OCI-LY7 (cell line): ENCODE measurements around the gene ARHGAP26. TPM values are rescaled to one million over a fixed set of nuclear protein-coding genes. Genes with fewer than 3 reads are reported as not detected.

Experiments
- BruUV-seq: library from RNA; stranded (reverse); fragments of 400-500 nt; replicated peaks from 2 replicates; lab custom pipeline; 2021; lab: Mats Ljungman, UMichigan
- CTCF ChIA-PET: fragments of 300-600 bp; sonication (Branson Sonifier 250); formaldehyde crosslinking; loops from one replicate; lab custom pipeline; 2022; ENCODE audit warnings: antibody characterized with exemption; ENCODE audit not compliant: unreplicated experiment; lab: Charles Lee
- POLR2A ChIA-PET: fragments of 300-600 bp; sonication (Branson Sonifier 250); formaldehyde crosslinking; loops from one replicate; lab custom pipeline; 2022; ENCODE audit warnings: antibody characterized with exemption; lab: Charles Lee
- DNase-seq: peaks from one replicate; pipeline ENCODE4 v3.0.0-alpha.2; 2015; ENCODE audit warnings: low spot score
- H2AFZ ChIP-seq: fragments of 200-600 bp; sonication (generic), shearing (Covaris generic); 2 replicates; pipeline ENCODE4 v1.6.1; 2014; ENCODE audit warnings: mild to moderate bottlenecking, antibody characterized with exemption, low read length, moderate library complexity
- H3K27ac ChIP-seq: fragments of 200-600 bp; sonication (generic); 2 replicates; pipeline ENCODE4 v1.5.1; 2014; ENCODE audit warnings: mixed run types, low read depth, mild to moderate bottlenecking, moderate library complexity, low read length, inconsistent platforms; ENCODE audit not compliant: poor library complexity, severe bottlenecking
- H3K36me3 ChIP-seq: fragments of 200-600 bp; sonication (generic); 2 replicates; pipeline ENCODE4 v1.6.1; 2014; ENCODE audit warnings: mild to moderate bottlenecking, antibody characterized with exemption, low read length, moderate library complexity, mixed read lengths; ENCODE audit not compliant: insufficient read depth
- H3K4me1 ChIP-seq: fragments of 200-600 bp; sonication (generic); 2 replicates; pipeline ENCODE4 v1.5.1; 2014; ENCODE audit warnings: mild to moderate bottlenecking, low read length; ENCODE audit not compliant: insufficient read depth, poor library complexity, severe bottlenecking
- H3K4me2 ChIP-seq: fragments of 200-600 bp; sonication (generic); 2 replicates; pipeline ENCODE4 v1.6.1; 2014; ENCODE audit warnings: mild to moderate bottlenecking, low read length
- H3K4me3 ChIP-seq: fragments of 200-600 bp; sonication (generic); 2 replicates; pipeline ENCODE4 v1.5.1; 2014; ENCODE audit warnings: mild to moderate bottlenecking, low read depth, low read length; ENCODE audit not compliant: poor library complexity, severe bottlenecking
- H3K79me2 ChIP-seq: fragments of 200-600 bp; sonication (generic); 2 replicates; pipeline ENCODE4 v1.6.1; 2016; ENCODE audit warnings: low read depth, mild to moderate bottlenecking, low read length, moderate library complexity, mixed read lengths; ENCODE audit not compliant: insufficient read depth
- H3K9me2 ChIP-seq: fragments of 200-600 bp; sonication (generic); 2 replicates; pipeline ENCODE4 v1.6.1; 2016; ENCODE audit warnings: mild to moderate bottlenecking, low read length, mixed read lengths; ENCODE audit not compliant: insufficient read depth
- H3K9me3 ChIP-seq: fragments of 200-600 bp; sonication (generic); 2 replicates; pipeline ENCODE4 v1.6.1; 2014; ENCODE audit warnings: mild to moderate bottlenecking, mixed run types, low read length, mixed read lengths
- H4K20me1 ChIP-seq: fragments of 200-600 bp; sonication (generic); 2 replicates; pipeline ENCODE4 v1.6.1; 2014; ENCODE audit warnings: mild to moderate bottlenecking, antibody characterized with exemption, low read length, moderate library complexity, mixed read lengths; ENCODE audit not compliant: insufficient read depth
- EZH2phosphoT487 ChIP-seq: fragments of 200-600 bp; sonication (generic); IDR thresholded peaks from 2 replicates; pipeline ENCODE4 v1.6.1; 2018; ENCODE audit warnings: low read depth, borderline replicate concordance, mild to moderate bottlenecking, mixed run types, antibody characterized with exemption, low read length, moderate library complexity, mixed read lengths
- intact Hi-C: fragments of 100-400 bp; cut with micrococcal nuclease; formaldehyde crosslinking; loops from one replicate; pipeline ENCODE4 v1.10.0; 2022; ENCODE audit not compliant: unreplicated experiment
- total RNA-seq, 2 experiments: library from RNA; depleted of rRNA in 1 of 2; stranded (reverse); fragments of >200 nt in 1 of 2; shearing (Covaris generic) in 1 of 2; gene quantifications; 2 replicates each; pipeline ENCODE4 v1.2.3, GENCODE V29; 2014 to 2022
- TF ChIP-seq, protein P1 (sequence below): fragments of 200-600 bp; sonication (generic); conservative IDR thresholded peaks from 2 replicates; pipeline ENCODE4 v1.5.1; 2014; ENCODE audit warnings: mild to moderate bottlenecking, antibody characterized with exemption, low read length, moderate library complexity, mixed read lengths

ARHGAP26 gene
- total RNA-seq, 2 experiments from 2014 or later, result 7.0 to 19.1 TPM

GRCh38 chr5:143154510-143155370 is 384.6 kb downstream of the ARHGAP26 start:
- no TSS peak for BruUV-seq
- H3K4me1 ChIP-seq, result no peaks in the 10 kb centered on the region
- no peaks in the 10 kb centered on the region for H3K9me2 ChIP-seq
- no peaks in the 10 kb centered on the region for H4K20me1 ChIP-seq
- H3K4me3 ChIP-seq, result no peak overlapping the region
- H3K27ac ChIP-seq, result no peak overlapping the region
- H3K36me3 ChIP-seq, result no peaks in the 10 kb centered on the region
- TF ChIP-seq, protein P1, sequence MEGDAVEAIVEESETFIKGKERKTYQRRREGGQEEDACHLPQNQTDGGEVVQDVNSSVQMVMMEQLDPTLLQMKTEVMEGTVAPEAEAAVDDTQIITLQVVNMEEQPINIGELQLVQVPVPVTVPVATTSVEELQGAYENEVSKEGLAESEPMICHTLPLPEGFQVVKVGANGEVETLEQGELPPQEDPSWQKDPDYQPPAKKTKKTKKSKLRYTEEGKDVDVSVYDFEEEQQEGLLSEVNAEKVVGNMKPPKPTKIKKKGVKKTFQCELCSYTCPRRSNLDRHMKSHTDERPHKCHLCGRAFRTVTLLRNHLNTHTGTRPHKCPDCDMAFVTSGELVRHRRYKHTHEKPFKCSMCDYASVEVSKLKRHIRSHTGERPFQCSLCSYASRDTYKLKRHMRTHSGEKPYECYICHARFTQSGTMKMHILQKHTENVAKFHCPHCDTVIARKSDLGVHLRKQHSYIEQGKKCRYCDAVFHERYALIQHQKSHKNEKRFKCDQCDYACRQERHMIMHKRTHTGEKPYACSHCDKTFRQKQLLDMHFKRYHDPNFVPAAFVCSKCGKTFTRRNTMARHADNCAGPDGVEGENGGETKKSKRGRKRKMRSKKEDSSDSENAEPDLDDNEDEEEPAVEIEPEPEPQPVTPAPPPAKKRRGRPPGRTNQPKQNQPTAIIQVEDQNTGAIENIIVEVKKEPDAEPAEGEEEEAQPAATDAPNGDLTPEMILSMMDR, result no peak
- no peak for TF ChIP-seq EZH2phosphoT487
- ChIA-PET CTCF (no interaction called here), POLR2A (interaction anchor here (0.5 to 0.7 kb wide), 2 partner anchors 33 to 208 kb away, joined by 3 read pairs; no protein-coding TSS in a partner anchor)
- H3K4me2 ChIP-seq, result no peak overlapping the region
- no peak overlapping the region for H2AFZ ChIP-seq
- no peaks in the 10 kb centered on the region for H3K9me3 ChIP-seq
- DNase-seq, result no peak
- H3K79me2 ChIP-seq, result no peaks in the 10 kb centered on the region
- intact Hi-C loops, result no loop called here

- no peak overlapping the region for H3K4me2 ChIP-seq
Observed at GRCh38 chr5:143155455-143155854, 385.3 kb downstream of the ARHGAP26 start.

More at GRCh38 chr5:143155455-143155854, 385.3 kb downstream of the ARHGAP26 start:
- Histone ChIP-seq H3K4me3 (no peak overlapping the region), H3K27ac (no peak overlapping the region), H3K79me2 (no peaks in the 10 kb centered on the region), H3K36me3 (no peaks in the 10 kb centered on the region), H3K4me1 (no peaks in the 10 kb centered on the region), H3K9me3 (no peaks in the 10 kb centered on the region), H4K20me1 (no peaks in the 10 kb centered on the region), H3K9me2 (no peaks in the 10 kb centered on the region), H2AFZ (no peak overlapping the region)
- DNase-seq, result no peak
- ChIA-PET CTCF (no interaction called here), POLR2A (interaction anchor here (0.6 kb wide), 2 partner anchors 12 to 35 kb away, joined by 3 read pairs; no protein-coding TSS in a partner anchor)
- TF ChIP-seq, protein P1, result no peak
- TF ChIP-seq EZH2phosphoT487, result no peak
- intact Hi-C loops, result no loop called here
- no TSS peak for BruUV-seq
